DND-41 (cell line): ENCODE measurements around the gene PHLDB2.

Experiments
- CTCF ChIP-seq: IDR thresholded peaks from 2 replicates; pipeline ENCODE4 v1.5.1; 2012; ENCODE audit warnings: borderline replicate concordance, low read length, moderate library complexity, mild to moderate bottlenecking; ENCODE audit not compliant: poor library complexity, severe bottlenecking; ENCODE audit errors: extremely low read depth
- EZH2 ChIP-seq: IDR thresholded peaks from 3 replicates; pipeline ENCODE4 v1.6.1; 2012; ENCODE audit warnings: borderline replicate concordance, low read depth, mild to moderate bottlenecking, moderate library complexity, low read length, inconsistent platforms; ENCODE audit not compliant: severe bottlenecking

GRCh38 chr3:111978583-111979433 lies 119.7 kb downstream of the PHLDB2 start, which contains the start of gene ABHD10:
- TF ChIP-seq CTCF (no peak), EZH2 (no peak)
